NCI-H460 (cell line): ENCODE results near the gene SCGB2A2. TPM values are rescaled to one million over a fixed set of nuclear protein-coding genes. Genes with fewer than 3 reads are reported as not detected.

Experiments
- DNase-seq: peaks from one replicate; pipeline ENCODE4 v3.0.0-alpha.2; 2016; ENCODE audit warnings: low read depth; ENCODE audit errors: extremely low read depth
- total RNA-seq: library from RNA; depleted of rRNA; stranded (reverse); fragments of >200 nt; shearing (Covaris generic); gene quantifications from 2 replicates; pipeline ENCODE4 v1.2.3, GENCODE V29; 2014; rRNA removed

Gene SCGB2A2
- total RNA-seq, 1 experiment from 2014 or later = not detected

DNA sequence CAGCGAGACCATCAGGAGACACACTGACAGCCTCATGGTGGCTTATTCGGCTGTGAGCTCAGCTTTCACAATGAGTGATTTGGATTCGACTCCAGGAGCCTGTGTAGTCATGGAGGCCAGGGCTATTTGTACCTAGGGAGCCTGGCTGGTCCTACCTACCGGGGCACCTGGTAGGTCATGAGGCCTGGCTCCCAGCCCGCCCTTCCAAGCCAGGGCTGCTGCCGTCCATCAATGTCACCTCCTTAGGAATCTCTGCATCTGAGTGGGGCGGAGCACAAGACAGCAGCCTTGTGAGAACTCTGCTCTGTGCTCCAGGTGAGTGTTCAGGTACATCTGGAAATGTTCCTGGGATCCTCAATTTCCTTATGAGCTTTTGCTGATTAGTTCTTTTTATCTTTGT is 29.0 kb downstream of the SCGB2A2 start, which contains the start of gene SCGB1D4:
Gene SCGB1D4, minus strand, starts transcription at position 101 of the 400 bp plus-strand sequence. Its CDS starts 65 bp downstream, at position 36.
- DNase-seq = no peak

DNA sequence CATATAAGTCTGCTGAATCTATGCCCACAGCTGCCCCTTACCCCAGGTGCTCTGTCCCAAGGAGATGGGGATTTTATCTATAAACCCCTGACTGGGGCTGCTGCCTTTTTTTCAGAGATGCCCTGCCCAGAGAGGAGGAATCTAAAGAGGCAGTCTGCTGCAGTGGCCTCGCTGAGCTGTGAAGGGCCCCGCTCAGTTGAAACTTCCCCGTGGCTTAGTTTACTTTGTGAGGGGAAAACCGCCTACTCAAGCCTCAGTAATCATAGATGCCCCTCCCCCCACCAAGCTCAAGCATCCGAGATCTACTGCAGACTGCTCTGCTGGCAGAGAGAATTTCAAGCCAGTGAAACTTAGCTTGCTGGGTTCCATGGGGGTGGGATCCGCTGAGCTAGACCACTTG is 36.3 kb downstream of the SCGB2A2 start:
- DNase-seq = no peak

DNA sequence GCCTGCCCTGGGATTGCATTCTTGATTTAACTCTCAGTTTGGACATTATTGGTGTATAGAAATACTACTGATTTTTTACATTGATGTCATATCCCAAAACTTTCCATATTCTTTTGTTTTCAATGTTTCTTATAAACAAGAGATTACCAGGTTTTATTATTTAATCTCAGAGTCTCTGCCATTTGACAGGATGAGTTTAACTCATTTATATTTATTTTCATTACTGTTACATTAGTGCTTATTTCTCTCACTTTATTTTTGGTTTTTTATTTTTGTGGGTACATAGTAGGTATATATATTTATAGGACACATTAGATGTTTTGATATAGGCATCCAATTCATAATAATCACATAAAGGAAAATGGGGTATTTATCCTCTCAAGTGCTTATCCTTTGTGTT is 38.0 kb downstream of the SCGB2A2 start:
- no peak for DNase-seq

DNA sequence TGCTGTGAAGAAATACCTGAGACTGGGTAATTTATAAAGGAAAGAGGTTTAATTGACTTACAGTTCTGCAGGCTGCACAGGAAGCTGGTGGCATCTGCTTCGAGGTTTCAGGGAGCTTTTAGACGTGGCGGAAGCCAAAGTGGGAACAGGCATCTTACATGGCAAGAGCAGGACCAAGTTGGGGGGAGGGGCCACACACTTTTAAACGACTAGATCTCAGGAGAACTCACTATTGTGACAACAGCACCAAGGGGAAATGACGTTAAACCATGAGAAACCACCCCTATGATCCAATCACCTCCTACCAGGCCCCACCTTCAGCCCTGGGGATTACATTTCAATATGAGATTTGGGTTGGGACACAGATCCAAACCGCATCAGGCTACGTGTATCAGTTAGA is 40.0 kb downstream of the SCGB2A2 start:
- DNase-seq = no peak

DNA sequence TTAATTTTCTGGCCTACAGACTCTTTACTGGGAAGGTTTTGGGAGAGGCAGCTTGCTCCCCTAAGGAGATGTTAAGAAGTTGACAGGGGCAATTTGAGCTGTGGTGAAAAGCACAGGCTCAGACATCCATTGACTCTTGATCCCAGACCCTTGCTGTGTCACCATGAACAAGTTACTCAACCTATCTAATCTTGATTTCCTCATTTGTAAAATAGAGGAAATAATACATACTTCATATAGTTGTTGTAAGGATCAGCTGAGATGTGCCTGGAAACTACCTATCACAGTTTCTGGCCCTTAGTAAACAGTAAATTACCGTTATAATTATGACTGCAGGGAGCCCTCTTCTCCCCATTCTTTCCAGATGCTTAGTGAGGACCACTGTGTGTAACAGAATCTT is 45.5 kb downstream of the SCGB2A2 start:
- DNase-seq = no peak

DNA sequence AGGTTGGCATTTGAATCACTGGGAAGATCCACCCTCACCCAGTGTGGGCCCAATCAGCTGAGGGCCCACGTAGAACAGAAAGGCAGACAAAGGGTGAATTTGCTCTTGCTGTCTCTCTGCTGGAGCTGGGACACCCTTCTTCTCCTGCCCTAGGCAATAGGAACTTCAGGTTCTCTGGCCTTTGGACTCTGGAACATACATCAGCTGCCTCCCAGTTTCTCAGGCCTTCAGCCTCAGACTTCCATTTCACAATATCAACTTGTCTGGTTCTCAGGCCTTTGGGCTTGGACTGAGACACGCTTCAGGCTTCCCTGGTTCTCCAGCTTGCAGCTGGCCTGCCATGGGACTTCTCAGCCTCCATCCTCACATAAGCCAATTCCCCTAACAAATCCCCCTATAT is 52.6 kb downstream of the SCGB2A2 start:
- DNase-seq = no peak

Other genes starting within 250 kb of the SCGB2A2 start
- 35.5 and 36.4 TPM in 2 replicates for gene INCENP, start 146.1 kb upstream of the SCGB2A2 start, total RNA-seq
- gene SCGB1D1, start 79.9 kb upstream of the SCGB2A2 start, total RNA-seq = not detected in 2 replicates
- gene SCGB2A1, start 61.5 kb upstream of the SCGB2A2 start, total RNA-seq = not detected in 2 replicates
- not detected in 2 replicates for gene SCGB1D2, start 27.9 kb upstream of the SCGB2A2 start, total RNA-seq
- gene SCGB1D4, start 28.9 kb downstream of the SCGB2A2 start, total RNA-seq = not detected in 2 replicates
- 2.9 and 3.4 TPM in 2 replicates for gene ASRGL1, start 67.3 kb downstream of the SCGB2A2 start, total RNA-seq
- gene SCGB1A1, start 148.9 kb downstream of the SCGB2A2 start, total RNA-seq = not detected in 2 replicates